CD4-positive, alpha-beta T cell (primary cell): ENCODE measurements around the gene ZBTB49. TPM values are rescaled to one million over a fixed set of nuclear protein-coding genes. Genes with fewer than 3 reads are reported as not detected.

Experiments
- ATAC-seq: fragments of 200-7000 bp; cut with Tn5 transposase; one replicate; pipeline ENCODE4 v1.10.0; 2022; ENCODE audit warnings: mild to moderate bottlenecking; ENCODE audit not compliant: poor library complexity
- CTCF ChIA-PET: fragments of 350-600 bp; sonication (Branson Sonifier 250); formaldehyde crosslinking; loops from one replicate; lab custom pipeline; 2021; ENCODE audit warnings: antibody characterized with exemption, inconsistent platforms; lab: Charles Lee
- POLR2A ChIA-PET: fragments of 350-600 bp; sonication (Branson Sonifier 250); formaldehyde crosslinking; loops from one replicate; lab custom pipeline; 2021; ENCODE audit warnings: antibody characterized with exemption, inconsistent platforms; lab: Charles Lee
- DNase-seq, 14 experiments: peaks; one replicate each; pipeline ENCODE4 v3.0.0-alpha.2; 2013 to 2020; ENCODE audit warnings: mixed read lengths in 2 of 14
- H3K27ac ChIP-seq, 2 donors: one replicate each; pipeline versions ENCODE4 v1.5.1 to v1.7.0; 2013; ENCODE audit warnings: low read length in 2 of 2, low read depth in 1 of 2, mild to moderate bottlenecking in 1 of 2
- H3K27me3 ChIP-seq, 2 experiments: 1 replicate in 1 of 2; 2 replicates in 1 of 2; pipeline versions ENCODE4 v1.6.1 to v1.7.0; 2013; ENCODE audit warnings: low read length in 2 of 2, control low read depth in 1 of 2, mild to moderate bottlenecking in 1 of 2, moderate library complexity in 1 of 2; ENCODE audit not compliant: insufficient read depth in 2 of 2, control insufficient read depth in 1 of 2
- H3K36me3 ChIP-seq: one replicate; pipeline ENCODE4 v1.6.1; 2013; ENCODE audit warnings: low read length, control low read depth; ENCODE audit not compliant: insufficient read depth
- H3K4me1 ChIP-seq: one replicate; pipeline ENCODE4 v1.6.1; 2013; ENCODE audit warnings: low read length, control low read depth; ENCODE audit not compliant: insufficient read depth
- H3K4me3 ChIP-seq: one replicate; pipeline ENCODE4 v1.5.1; 2013; ENCODE audit warnings: mild to moderate bottlenecking, low read length, moderate library complexity
- H3K9me3 ChIP-seq, 2 experiments: 1 replicate in 1 of 2; 2 replicates in 1 of 2; pipeline versions ENCODE4 v1.6.1 to v1.7.0; 2013; ENCODE audit warnings: low read length in 2 of 2, mild to moderate bottlenecking in 2 of 2, control low read depth in 1 of 2, moderate library complexity in 1 of 2; ENCODE audit not compliant: control insufficient read depth in 1 of 2, insufficient read depth in 1 of 2
- H3K27ac Mint-ChIP-seq: one replicate; pipeline ENCODE4 v1.8.0; 2020; ENCODE audit warnings: mixed read lengths
- H3K27me3 Mint-ChIP-seq: one replicate; pipeline ENCODE4 v1.8.0; 2021; ENCODE audit warnings: mixed read lengths
- H3K36me3 Mint-ChIP-seq: one replicate; pipeline ENCODE4 v1.8.0; 2021; ENCODE audit warnings: low read depth, mixed read lengths
- H3K4me1 Mint-ChIP-seq: one replicate; pipeline ENCODE4 v1.8.0; 2021; ENCODE audit warnings: low read depth, mixed read lengths
- H3K4me3 Mint-ChIP-seq: one replicate; pipeline ENCODE4 v1.8.0; 2020; ENCODE audit warnings: mild to moderate bottlenecking, mixed read lengths
- H3K9me3 Mint-ChIP-seq: one replicate; pipeline ENCODE4 v1.8.0; 2020; ENCODE audit warnings: mixed read lengths
- intact Hi-C, 2 experiments: fragments of 100-400 bp; cut with DNase I in 1 of 2; cut with micrococcal nuclease in 1 of 2; formaldehyde crosslinking; loops; one replicate each; pipeline versions ENCODE4 v1.15.1 to v1.9.0; 2023 to 2025; cut with DNase I, micrococcal nuclease
- total RNA-seq, 174 experiments: library from RNA in 2 of 174; stranded (reverse) in 2 of 174; gene quantifications; one replicate each; pipeline ENCODE4 v1.2.3 and lab custom pipeline; 2021 to 2026
- TF ChIP-seq, protein P1 (sequence below): fragments of 200-600 bp; IDR thresholded peaks from one replicate; pipeline ENCODE4 v1.8.0; 2022; ENCODE audit warnings: antibody characterized with exemption, mild to moderate bottlenecking

The ZBTB49 gene
- total RNA-seq, 2 experiments from 2014 or later: 6.6 to 8.8 TPM

DNA sequence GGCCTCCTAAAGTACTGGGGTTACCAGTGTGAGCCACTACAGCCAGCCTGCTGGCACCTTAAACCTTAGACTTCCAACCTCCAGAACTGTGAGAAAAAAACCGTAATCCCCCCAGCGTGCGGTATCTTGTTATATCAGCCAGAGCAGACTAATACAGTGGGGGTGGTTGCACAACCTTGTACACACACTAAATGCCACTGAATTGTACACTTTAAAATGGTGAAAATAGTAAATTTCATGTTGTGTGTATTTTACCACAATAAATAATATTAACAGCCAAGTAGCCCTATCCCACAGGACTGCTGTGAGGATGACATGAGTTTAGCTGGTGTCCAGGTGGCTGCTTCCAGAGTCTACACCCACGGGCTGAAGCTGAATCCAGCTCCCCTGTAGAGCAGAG lies 38.8 kb downstream of the ZBTB49 start:
- Histone ChIP-seq H3K9me3 (peaks cover 0 to 9% of the 10 kb centered on the region in 2 experiments), H3K4me1 (peaks cover 3% of the 10 kb centered on the region), H3K4me3 (no peak overlapping the region), H3K27ac (no peak overlapping the region), H3K36me3 (no peaks in the 10 kb centered on the region), H3K27me3 (no peaks in the 10 kb centered on the region)
- Mint-ChIP-seq H3K27ac (no peak overlapping the region), H3K9me3 (no peaks in the 10 kb centered on the region), H3K36me3 (peaks cover 2% of the 10 kb centered on the region), H3K4me1 (peaks cover 4% of the 10 kb centered on the region), H3K4me3 (no peak overlapping the region), H3K27me3 (no peaks in the 10 kb centered on the region)
- DNase-seq (no peak), ATAC-seq (no peak)
- TF ChIP-seq, protein P1, sequence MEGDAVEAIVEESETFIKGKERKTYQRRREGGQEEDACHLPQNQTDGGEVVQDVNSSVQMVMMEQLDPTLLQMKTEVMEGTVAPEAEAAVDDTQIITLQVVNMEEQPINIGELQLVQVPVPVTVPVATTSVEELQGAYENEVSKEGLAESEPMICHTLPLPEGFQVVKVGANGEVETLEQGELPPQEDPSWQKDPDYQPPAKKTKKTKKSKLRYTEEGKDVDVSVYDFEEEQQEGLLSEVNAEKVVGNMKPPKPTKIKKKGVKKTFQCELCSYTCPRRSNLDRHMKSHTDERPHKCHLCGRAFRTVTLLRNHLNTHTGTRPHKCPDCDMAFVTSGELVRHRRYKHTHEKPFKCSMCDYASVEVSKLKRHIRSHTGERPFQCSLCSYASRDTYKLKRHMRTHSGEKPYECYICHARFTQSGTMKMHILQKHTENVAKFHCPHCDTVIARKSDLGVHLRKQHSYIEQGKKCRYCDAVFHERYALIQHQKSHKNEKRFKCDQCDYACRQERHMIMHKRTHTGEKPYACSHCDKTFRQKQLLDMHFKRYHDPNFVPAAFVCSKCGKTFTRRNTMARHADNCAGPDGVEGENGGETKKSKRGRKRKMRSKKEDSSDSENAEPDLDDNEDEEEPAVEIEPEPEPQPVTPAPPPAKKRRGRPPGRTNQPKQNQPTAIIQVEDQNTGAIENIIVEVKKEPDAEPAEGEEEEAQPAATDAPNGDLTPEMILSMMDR: no peak
- intact Hi-C loops: no loop called here
- ChIA-PET CTCF (no interaction called here), POLR2A (no interaction called here)

DNA sequence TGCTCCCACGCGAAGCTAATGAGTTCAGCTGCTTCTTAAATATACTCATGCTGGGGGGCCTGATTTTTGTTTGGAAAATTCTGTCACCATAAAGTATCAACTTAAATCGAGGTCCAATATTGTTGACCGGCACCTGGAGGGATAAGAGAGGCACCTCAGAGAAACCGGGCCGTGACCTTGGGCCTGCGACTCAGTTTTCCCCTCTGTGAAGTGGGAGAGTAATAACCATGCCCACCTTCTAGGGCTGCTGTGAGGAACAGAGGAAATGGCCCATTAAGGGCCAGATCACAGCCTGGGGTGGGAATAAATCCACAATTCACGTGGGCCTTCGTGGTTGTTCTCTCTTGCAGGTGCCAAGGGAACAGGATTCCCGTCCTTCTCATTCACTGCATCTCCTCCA lies 39.4 kb downstream of the ZBTB49 start:
- ATAC-seq (no peak), DNase-seq (no peak)
- Histone ChIP-seq H3K4me3 (no peak overlapping the region), H3K36me3 (no peaks in the 10 kb centered on the region), H3K27ac (no peak overlapping the region), H3K9me3 (peaks cover 0 to 9% of the 10 kb centered on the region in 2 experiments), H3K4me1 (peaks cover 3% of the 10 kb centered on the region), H3K27me3 (no peaks in the 10 kb centered on the region)
- no peak overlapping the region for H3K27ac Mint-ChIP-seq
- intact Hi-C loops: no loop called here
- POLR2A ChIA-PET: no interaction called here
- CTCF ChIA-PET: no interaction called here
- H3K36me3 Mint-ChIP-seq: no peaks in the 10 kb centered on the region
- H3K4me1 Mint-ChIP-seq: peaks cover 5% of the 10 kb centered on the region
- TF ChIP-seq, protein P1: no peak
- H3K4me3 Mint-ChIP-seq: no peak overlapping the region
- no peaks in the 10 kb centered on the region for H3K27me3 Mint-ChIP-seq
- H3K9me3 Mint-ChIP-seq: no peaks in the 10 kb centered on the region

DNA sequence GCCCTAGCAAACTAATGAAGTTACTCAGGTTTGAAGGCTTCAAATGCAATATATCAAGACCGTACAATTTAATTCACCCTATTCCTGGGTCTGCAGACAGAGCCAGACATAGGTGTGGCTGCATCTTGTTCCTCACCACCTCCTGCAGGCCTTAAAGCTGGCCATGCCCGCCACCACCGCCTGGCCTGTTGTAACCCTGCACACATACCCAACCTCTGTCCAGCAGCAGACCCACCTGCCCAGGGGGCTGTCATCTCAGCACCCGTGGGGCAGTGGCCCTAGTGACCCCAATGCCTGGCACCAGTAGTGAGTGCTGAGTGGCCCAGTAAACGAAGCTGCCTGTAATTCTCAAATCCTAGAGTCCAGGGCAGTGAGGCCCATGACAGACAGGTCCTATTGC lies 40.7 kb downstream of the ZBTB49 start:
- Mint-ChIP-seq H3K27me3 (no peaks in the 10 kb centered on the region), H3K4me1 (peaks cover 14% of the 10 kb centered on the region), H3K4me3 (no peak overlapping the region), H3K36me3 (no peaks in the 10 kb centered on the region), H3K27ac (no peak overlapping the region), H3K9me3 (no peaks in the 10 kb centered on the region)
- H3K27ac ChIP-seq: no peak overlapping the region
- no peaks in the 10 kb centered on the region for H3K27me3 ChIP-seq
- TF ChIP-seq, protein P1: no peak
- peaks cover 0 to 9% of the 10 kb centered on the region in 2 experiments for H3K9me3 ChIP-seq
- no peaks in the 10 kb centered on the region for H3K36me3 ChIP-seq
- ChIA-PET POLR2A (no interaction called here), CTCF (interaction anchor here (0.6 to 1.2 kb wide), 2 partner anchors 19 to 71 kb away, joined by 3 read pairs; no protein-coding TSS in a partner anchor)
- peaks cover 7% of the 10 kb centered on the region for H3K4me1 ChIP-seq
- ATAC-seq: no peak
- no peak overlapping the region for H3K4me3 ChIP-seq
- no peak for DNase-seq
- intact Hi-C loops: loop anchor here in 1 of 2 experiments (10.0 kb wide), 1 partner anchor 346 kb away; no protein-coding TSS in a partner anchor
